NCI-H1694 (cell line): Measurements from ENCODE around the gene MSH2.
"Not testable (repeated sequence)": the region's sequence is repeated elsewhere in the genome, so short reads cannot be mapped to it uniquely, and the experiment has no call there.

Experiments used
- DNase-seq: peaks from one replicate; lab custom pipeline; 2025; lab: John Stamatoyannopoulos, UW

MSH2 gene

DNA sequence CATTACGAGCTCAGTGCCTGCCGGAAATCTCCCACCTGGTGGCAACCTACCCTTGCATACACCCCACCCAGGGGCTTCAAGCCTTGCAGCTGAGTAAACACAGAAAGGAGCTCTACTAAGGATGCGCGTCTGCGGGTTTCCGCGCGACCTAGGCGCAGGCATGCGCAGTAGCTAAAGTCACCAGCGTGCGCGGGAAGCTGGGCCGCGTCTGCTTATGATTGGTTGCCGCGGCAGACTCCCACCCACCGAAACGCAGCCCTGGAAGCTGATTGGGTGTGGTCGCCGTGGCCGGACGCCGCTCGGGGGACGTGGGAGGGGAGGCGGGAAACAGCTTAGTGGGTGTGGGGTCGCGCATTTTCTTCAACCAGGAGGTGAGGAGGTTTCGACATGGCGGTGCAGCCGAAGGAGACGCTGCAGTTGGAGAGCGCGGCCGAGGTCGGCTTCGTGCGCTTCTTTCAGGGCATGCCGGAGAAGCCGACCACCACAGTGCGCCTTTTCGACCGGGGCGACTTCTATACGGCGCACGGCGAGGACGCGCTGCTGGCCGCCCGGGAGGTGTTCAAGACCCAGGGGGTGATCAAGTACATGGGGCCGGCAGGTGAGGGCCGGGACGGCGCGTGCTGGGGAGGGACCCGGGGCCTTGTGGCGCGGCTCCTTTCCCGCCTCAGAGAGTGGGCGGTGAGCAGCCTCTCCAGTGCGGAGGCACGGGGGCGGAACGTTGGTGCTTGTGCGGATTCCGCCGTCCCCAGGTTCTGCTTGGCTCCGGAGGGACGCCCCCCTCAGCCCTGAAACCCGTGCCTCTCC lies at the start of gene MSH2:
MSH2 (plus strand) TSS at position 352 of the 804 bp plus-strand sequence; CDS start at position 388, 36 bp downstream.
- peak; percentile 94 for DNase-seq

DNA sequence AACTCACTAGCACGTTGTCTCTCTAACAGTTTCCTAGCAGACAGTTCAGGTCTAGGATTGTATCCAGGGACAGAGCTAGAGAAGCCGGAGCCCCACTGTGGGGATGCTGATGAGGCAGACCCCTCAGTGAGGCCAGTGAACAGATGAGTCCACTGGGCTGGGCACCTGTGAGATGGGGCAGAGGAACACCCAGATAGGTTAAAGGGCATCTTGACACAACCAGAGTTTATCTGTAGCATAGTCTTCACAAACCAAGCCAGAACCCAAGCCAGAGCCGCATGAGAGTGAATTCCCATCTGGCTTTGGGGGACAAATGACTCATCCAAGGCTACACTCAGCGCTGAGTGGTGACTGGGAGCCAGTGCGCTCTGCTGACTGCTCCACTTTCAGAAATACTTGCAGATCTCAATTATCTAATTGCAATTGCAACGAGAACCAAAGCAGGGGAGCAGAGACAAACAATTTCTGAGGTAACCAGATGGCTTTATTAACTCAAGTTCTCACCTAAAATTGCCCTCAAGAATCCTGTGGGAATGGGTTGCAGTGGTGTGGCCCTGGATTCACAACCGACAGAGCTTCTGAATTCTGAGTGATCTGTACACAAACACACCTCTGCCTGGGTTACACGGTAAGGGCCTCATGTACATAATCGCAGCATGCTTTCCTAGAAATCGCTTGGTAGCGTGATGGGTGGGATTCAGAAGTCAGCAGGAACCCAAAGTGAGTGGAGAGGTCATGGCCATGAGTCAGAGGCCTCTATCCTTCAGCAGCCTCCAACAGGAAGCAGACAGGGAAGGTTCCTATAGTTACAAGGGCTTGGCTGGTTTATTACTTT lies 48.7 kb upstream of the MSH2 start:
- DNase-seq: no peak

DNA sequence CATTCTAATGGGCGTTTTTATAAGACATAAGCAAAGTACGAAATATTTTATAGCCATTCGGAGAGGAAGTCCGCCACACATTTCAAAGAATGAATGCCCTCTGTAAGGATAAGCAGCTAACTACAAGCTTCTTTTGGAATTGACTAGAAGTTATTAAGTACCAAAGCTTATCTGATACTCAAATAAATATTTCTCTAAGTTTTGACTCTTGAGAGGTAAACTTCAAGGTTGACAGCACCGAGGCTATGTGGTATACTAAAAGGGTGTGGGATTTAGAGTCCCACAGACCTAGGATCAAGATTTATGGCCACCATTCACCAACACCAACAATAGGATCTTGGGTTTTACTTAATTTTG lies 48.1 kb upstream of the MSH2 start:
- DNase-seq: no peak

DNA sequence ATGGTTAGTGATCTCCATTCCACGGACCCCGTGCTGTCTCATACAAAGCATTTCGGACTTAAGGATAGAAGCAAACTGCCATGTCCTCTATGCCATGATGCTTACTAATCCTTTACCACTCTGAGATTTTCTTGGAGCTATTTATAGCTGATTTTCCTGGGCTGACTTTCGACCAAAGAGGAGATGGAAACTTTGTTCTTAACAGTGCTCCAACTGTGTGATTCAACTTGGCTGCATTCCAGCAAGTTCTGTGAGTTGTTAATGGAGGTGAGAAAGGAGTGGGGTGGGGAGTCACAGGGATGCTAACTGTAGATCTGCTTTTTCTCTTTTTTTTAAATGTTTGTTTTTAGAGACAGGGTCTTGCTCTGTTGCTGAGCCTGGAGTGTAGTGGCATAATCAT lies 45.5 kb upstream of the MSH2 start:
- no peak for DNase-seq

GRCh38 chr2:47359375-47359868 lies 43.5 kb upstream of the MSH2 start:
- DNase-seq: no peak

GRCh38 chr2:47360283-47360682 lies 42.7 kb upstream of the MSH2 start:
- no peak for DNase-seq

- no peak for DNase-seq
These were observed 42.0 kb upstream of the MSH2 start for GRCh38 chr2:47360927-47361326.

- not testable (repeated sequence) for DNase-seq
These were observed 41.3 kb upstream of the MSH2 start for GRCh38 chr2:47361505-47362229.

GRCh38 chr2:47373747-47374146 lies 29.2 kb upstream of the MSH2 start:
- DNase-seq: no peak

DNA sequence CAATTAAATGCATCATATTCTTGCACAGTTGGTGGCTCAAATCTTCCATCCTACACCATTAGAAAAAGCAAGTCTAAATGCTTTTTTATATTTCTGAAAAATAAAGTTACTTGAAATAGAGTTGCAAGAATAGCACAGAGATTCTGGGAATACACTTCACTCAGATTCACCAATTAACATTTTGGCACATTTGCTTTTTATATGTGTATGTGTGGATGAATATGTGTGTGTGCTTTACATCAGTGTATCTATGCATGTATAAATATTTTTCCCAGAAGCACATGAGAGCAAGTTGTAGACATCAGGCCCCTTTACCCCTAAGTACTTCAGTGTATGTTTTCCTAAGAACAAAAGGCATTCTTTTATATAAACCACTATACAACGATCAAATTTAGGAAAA lies 27.6 kb upstream of the MSH2 start:
- DNase-seq: no peak

GRCh38 chr2:47379384-47379783 lies 23.6 kb upstream of the MSH2 start:
- no peak for DNase-seq

DNA sequence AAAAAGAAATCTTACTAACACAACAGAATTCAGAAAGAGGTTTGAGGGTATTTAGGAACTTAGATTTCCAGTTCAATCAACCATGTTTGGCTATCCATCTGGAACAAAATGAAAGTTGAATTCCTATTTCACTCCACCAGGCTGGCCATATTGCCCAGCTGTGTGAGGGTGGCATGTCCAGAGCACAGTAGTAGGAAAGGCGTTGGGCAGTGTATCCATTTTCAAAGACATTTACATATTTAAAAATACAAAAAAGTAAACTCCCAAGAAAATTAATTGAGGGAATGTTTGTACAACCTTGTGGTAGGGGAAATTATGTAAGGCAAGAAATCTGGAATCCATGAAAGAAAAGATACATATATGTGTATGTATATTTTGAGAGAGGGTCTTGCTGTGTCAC lies 21.5 kb upstream of the MSH2 start:
- no peak for DNase-seq

GRCh38 chr2:47386551-47386950 lies 16.4 kb upstream of the MSH2 start:
- no peak for DNase-seq

- no peak for DNase-seq
These were observed 14.1 kb upstream of the MSH2 start for GRCh38 chr2:47388888-47389287.

GRCh38 chr2:47389692-47390091 lies 13.3 kb upstream of the MSH2 start:
- no peak for DNase-seq

- DNase-seq: no peak
These were observed 984 bp upstream of the MSH2 start for GRCh38 chr2:47401789-47402554.

DNA sequence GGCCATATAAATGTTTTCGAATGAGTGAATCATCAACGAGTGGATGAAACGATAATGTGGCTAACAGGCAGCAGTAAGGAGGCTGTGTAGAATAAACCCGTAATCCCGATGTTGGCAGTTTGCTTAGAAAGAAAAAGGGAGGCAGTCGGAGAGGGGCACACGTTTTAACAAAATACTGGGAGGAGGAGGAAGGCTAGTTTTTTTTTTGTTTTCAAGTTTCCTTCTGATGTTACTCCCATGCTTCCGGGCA lies 476 bp upstream of the MSH2 start:
- DNase-seq: no peak

- DNase-seq: peak; percentile 26
These were observed 745 bp downstream of the MSH2 start for GRCh38 chr2:47403609-47404193.

DNA sequence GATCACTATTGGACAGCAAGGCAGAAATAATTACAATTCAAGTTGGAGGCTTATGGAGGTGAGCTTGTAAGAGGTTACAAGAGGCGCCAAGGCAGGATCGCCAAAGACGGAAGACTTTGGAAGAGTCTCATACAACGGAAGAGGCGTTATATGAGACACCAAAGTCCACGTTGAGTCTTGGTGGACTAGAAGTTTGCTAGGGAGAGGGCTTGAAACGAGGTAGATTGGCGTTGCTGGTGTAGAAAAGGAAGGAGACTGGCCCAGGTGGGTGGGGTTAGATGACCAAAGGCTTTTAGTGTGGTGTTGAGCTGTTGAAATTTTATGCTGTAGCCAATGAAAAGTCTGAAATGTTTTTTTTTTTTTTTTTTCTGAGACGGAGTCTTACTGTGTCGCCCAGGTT lies 1.4 kb downstream of the MSH2 start:
- DNase-seq: no peak

DNA sequence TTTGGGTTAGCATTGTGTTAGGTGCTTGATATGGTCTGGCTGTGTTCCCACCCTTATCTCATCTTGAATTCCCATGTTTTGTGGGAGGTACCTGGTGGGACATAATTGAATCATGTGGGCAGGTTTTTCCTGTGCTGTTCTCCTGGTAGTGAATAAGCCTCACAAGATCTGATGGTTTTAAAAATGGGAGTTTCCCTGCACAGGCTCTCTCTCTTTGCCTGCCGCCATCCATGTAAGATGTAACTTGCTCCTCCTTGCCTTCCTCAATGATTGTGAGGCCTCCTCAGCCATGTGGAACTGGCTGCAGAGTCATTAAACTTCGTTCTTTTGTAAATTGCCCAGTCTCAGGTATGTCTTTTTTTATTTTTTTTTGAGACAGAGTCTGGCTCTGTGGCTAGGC lies 2.8 kb downstream of the MSH2 start:
- no peak for DNase-seq

- not testable (repeated sequence) for DNase-seq
These were observed 3.8 kb downstream of the MSH2 start for GRCh38 chr2:47406649-47407330.
